GM21786 (cell line): ENCODE measurements around the gene TUBG2.

Source experiments
- ATAC-seq: cut with Tn5 transposase; IDR thresholded peaks from one replicate; pipeline ENCODE4 v1.9.1; 2021; ENCODE audit not compliant: unreplicated experiment

Gene TUBG2

GRCh38 chr17:42676424-42677011 lies 17.4 kb downstream of the TUBG2 start, which contains the start of gene PLEKHH3:
Gene PLEKHH3 (minus strand): TSS chr17:42676994. CDS start chr17:42676563, 431 bp downstream.
- ATAC-seq: no peak

DNA sequence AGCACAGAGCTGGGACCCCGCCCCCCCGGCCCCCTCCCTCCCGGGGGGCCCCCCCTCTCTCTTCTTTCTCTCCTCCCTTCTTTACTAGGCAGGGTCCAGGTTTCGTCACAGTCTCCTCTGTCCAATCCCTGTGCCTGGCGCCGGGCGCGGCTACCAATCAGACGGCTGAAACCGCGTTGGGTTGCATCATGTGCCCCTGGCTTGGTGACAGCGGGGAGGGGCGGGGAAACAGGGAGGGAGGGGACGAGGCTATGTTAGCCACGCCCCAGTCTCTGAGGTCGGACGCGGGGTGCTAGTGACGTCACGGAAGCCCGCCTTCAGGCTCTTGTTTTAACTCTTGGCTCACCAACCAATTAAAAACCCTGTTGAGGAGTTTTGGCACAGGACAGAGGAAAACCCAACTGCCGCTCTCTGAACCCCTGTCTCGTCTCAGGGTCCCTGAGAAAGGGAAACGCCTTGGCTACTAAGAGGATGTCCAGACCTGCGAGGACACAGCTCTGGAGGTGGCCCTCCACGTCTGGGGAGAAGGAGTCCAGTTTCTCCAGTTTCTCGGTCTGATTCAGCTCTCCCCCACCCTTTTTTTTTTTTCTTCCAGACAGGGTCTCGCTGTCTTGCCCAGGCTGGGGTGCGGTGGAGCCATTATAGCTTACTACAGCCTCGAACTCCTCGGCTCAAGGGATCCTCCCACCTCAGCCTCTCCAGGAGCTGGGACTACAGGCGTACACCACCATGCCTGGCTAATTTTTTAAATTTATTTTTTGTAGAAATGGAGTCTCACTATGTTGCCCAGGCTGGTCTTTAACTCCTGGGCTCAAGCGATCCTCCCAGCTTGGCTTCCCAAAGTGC lies 18.2 kb downstream of the TUBG2 start:
- peak; percentile 57 for ATAC-seq

DNA sequence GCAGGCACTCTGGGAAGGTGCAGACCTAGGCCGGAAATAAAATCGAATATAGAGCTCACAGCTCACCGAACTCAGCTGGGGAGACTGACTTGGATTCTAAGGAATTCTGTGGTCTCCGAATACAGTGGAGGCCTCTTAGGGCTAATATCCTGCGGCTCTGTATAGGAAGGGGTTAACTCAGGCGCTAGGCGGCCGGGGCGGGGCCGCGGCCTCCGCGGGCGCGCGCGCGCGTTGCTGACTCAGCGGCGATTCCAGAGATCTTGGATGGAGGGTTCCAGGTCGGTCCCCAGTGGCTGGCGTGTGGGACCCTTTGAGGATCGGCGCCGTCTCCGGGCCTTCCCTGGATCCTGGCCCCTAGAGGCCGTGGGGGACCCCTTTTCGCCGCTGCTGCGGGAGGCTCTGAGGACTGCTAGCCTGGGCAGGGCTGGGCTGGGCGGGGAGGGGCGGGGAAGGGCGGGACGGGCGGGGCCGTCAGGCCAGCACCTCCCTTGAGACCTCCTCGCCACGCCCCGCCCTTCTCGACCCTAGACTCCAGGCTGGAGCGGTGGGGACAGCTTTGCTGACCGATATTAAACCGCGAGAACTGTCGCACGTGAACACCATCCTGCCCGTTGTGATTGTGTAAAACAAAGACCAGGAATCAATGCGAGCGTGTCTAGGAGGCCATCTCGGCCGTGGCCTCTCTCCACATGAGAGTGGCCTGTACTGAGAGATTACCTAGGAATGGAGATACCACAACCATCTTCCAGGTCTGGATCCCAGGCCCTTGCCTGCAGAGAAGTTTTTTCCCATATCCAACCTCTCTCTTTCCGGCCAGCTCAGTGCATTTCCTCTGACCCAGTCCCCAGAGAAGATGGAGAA lies 19.1 kb downstream of the TUBG2 start:
- no peak for ATAC-seq

- no peak for ATAC-seq
Observed at GRCh38 chr17:42678951-42679491, 19.9 kb downstream of the TUBG2 start.

DNA sequence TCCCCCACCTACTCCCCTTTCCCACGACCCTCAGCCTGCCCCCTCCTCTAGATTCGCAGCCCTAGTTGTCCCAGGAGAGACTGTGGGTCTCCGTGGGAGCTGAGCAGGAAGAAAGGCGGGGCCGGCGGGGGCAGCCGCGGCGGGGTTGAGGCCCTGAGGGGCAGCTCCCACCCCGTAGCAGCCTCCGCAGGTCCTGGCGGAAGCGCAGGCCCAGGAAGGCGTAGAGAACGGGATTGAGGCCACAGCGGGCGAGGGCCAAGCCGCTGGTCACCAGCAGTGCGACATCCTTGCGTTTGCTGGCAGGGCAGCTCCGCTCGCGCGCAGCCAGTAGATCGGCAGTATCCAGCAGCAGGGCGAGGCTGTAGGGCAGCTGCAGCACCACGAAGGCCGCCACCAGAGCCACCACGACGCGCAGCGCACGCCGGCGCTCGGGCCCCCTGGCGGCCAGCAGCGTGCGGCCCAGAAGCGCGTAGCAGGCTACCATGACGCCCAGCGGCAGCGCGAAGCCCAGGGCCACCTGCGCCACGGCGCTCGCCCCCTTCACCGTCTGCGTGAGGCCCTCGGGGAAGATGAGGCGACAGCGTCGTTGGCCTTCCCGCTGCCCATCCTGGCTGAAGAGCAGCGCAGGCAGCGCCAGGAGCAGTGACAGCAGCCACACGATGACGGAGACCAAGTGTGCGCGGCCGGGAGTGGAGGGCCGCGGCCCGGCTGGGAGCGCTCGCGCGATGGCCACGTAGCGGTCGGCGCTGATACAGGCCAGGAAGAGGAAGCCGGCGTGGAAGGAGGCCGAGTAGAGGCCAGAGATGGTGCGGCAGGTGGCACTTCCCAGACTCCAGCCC lies 20.6 kb downstream of the TUBG2 start:
- ATAC-seq: no peak

DNA sequence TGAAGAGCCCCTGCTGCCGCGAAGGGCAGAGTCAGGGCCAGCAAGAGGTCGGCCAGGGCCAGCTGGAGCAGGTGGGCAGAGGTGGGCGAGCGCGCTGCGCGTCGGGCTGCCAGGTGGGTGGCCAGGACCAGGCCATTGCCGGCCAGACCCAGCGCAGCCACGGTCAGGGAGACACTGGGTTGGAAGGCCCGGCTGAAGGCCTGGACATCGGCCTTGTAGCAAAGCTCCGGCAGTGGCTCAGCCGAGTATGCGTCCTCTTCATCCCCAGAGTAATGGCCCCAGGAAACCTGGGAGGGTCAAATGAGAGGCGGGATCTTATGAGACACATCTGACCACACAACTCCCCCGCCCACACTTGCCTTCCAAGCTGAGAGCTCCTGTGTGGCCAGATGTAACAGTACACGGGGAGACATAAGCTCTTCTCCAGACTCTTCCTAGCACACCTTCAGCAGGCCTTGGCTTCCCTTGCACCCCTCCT lies 21.3 kb downstream of the TUBG2 start:
- ATAC-seq: no peak

DNA sequence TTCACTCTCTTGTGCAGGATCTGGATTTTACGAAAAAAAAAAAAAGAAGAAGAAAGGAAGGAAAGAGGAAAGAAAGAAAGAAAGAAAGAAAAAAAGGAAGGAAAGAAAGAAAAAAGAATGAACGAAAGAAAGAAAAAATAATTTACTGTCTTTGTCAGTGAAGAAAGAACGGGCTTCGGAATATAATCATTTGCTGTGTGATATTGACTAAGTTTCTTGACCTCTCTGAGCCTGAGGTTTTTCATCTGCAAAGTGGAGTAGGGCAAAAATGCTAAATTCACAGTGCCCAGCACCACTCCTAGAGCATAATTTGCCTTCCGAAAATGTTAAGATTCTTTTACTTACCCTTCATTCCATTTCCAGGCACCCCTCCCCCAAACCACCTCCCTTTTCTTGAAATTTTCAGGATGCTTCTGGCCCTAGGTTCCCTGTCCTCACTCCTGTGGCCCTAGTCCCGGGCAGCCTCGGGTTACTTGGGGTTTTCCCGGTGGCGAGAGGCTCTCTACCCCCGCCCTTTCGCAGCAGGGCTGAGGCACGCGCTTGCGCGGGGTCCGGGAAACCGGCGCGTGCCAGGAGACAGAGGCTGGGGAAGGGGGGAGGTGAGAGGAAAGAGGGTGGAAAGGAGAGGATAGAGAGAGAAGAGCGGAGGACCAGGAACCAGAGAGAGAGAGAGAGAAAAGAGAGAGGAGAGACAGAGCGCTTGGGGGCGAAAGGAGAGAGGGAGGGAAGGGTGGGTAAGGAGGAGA lies 23.1 kb downstream of the TUBG2 start, which contains the start of gene CNTNAP1:
TSS of gene CNTNAP1 (plus strand) at position 556 of the 746 bp plus-strand sequence. CDS start 299 bp downstream, outside the sequence.
- no peak for ATAC-seq

GRCh38 chr17:42682722-42683403 lies 23.8 kb downstream of the TUBG2 start:
- no peak for ATAC-seq

DNA sequence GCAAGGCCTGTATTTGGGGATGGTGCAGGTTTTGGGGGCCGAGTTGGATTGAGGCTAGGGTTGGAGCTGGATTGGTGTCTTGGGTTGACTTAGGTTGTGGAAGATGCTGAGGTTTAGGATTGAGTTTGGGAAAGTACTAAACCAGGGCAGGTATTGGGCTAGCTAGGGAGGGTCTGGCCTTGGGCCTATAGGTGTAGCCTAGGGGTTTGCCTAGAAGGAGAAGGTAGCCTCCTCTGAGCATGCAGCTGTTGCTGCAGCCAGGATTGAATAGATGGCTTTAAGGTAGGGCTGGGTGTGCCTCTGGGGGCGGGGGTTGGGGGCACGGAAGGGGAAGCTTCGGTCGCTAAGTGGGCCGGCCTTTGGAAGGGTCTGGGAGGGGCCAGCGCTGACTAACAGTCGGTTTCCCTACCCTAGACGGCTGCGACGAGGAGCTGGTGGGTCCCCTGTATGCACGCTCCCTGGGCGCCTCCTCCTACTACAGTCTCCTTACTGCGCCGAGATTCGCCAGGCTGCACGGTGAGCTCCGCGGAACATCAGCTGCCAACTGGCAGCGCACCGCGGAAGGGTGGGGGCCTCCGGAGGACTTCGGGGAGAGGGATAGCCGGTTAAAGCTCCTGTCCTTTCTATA lies 24.4 kb downstream of the TUBG2 start:
- ATAC-seq: no peak

DNA sequence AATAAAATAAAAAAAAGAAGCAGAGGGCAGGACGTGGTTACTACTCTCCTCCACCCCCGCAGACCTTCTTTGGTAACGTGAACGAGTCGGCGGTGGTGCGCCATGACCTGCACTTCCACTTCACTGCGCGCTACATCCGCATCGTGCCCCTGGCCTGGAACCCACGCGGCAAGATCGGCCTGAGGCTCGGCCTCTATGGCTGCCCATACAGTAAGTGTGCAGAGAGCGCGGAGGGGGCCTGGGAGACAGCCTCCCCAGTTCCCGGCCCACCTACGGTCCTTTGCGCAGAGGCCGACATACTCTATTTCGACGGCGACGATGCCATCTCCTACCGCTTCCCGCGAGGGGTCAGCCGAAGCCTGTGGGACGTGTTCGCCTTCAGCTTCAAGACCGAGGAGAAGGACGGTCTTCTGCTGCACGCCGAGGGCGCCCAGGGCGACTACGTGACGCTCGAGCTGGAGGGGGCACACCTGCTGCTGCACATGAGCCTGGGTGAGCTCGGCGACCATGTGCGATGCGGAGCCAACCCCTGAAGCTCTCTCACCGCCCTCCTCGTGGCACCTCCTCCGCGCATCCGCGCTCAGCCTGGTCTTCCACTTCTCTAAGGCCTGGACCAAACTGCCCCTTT lies 26.0 kb downstream of the TUBG2 start:
- ATAC-seq: no peak

GRCh38 chr17:42685831-42686230 lies 26.7 kb downstream of the TUBG2 start:
- no peak for ATAC-seq

GRCh38 chr17:42686520-42687128 lies 27.5 kb downstream of the TUBG2 start:
- no peak for ATAC-seq

DNA sequence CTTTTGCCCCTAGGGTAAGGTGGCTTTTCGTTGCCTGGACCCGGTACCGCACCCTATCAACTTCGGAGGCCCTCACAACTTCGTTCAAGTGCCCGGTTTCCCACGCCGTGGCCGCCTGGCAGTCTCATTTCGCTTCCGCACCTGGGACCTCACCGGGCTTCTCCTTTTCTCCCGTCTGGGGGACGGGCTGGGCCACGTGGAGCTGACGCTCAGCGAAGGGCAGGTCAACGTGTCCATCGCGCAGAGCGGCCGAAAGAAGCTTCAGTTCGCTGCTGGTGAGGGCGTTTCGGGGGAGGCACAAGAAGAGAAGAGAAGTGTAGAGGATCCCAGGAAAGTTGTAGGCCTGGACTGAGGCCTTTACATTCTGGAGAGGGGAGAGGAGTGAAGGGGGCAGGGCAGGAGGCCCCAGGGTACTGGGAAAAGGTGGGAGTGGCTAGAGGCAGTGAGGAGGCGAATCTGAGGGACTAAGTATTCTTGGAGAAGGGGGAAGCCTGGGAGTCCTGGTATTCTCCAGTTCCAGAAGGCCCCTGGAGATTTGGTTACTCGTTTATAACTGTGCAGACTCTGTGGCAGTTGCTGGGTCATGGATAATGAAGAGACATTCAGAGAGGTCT lies 28.7 kb downstream of the TUBG2 start:
- ATAC-seq: no peak

GRCh38 chr17:42690596-42690995 lies 31.5 kb downstream of the TUBG2 start:
- ATAC-seq: no peak

DNA sequence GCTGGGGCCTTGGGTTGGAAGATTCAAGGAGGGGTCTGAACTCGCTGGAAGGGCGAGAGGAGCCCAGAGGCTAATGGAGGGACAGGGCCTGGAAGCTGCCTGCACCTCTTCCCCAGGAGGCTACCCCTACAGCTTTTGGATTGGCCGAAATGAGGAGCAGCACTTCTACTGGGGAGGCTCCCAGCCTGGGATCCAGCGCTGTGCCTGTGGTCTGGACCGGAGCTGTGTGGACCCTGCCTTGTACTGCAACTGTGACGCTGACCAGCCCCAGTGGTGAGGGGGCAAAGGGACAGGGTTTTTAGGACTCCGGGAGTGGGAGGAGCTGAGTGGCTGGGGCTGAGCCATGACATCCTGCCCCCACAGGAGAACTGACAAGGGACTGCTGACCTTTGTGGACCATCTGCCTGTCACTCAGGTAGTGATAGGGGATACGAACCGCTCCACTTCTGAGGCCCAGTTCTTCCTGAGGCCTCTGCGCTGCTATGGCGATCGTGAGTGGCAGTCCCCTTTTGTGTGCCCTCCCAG lies 32.0 kb downstream of the TUBG2 start:
- no peak for ATAC-seq

GRCh38 chr17:42692489-42692888 lies 33.4 kb downstream of the TUBG2 start:
- no peak for ATAC-seq

- ATAC-seq: no peak
Observed at GRCh38 chr17:42694524-42694923, 35.4 kb downstream of the TUBG2 start.
